Panc1 (cell line): ENCODE measurements around the gene CYP2B6. TPM values are rescaled to one million over a fixed set of nuclear protein-coding genes. Genes with fewer than 3 reads are reported as not detected.

Experiments
- ATAC-seq: fragments of 200-7000 bp; cut with Tn5 transposase; 2 replicates; pipeline ENCODE4 v1.9.1; 2020; ENCODE audit warnings: mild to moderate bottlenecking, moderate library complexity
- BruUV-seq: library from RNA; stranded (reverse); fragments of 400-500 nt; replicated peaks from 2 replicates; lab custom pipeline; 2021; lab: Mats Ljungman, UMichigan
- CTCF ChIA-PET: fragments of 300-600 bp; sonication (Branson Sonifier 250); formaldehyde crosslinking; loops from one replicate; lab custom pipeline; 2022; ENCODE audit warnings: antibody characterized with exemption; lab: Charles Lee
- POLR2A ChIA-PET: fragments of 300-600 bp; sonication (Branson Sonifier 250); formaldehyde crosslinking; loops from one replicate; lab custom pipeline; 2022; ENCODE audit warnings: antibody characterized with exemption; lab: Charles Lee
- DNase-seq: peaks from one replicate; pipeline ENCODE4 v3.0.0-alpha.2; 2010; ENCODE audit warnings: low read depth, low spot score
- H3K27ac ChIP-seq: 2 replicates; pipeline ENCODE4 v1.5.1; 2011; ENCODE audit warnings: mild to moderate bottlenecking, low read length, inconsistent platforms
- H3K27me3 ChIP-seq: fragments of 200-500 bp; sonication (Bioruptor generic); 2 replicates; pipeline ENCODE4 v1.6.0; 2014; ENCODE audit warnings: low read length, inconsistent platforms; ENCODE audit not compliant: control insufficient read depth, insufficient read depth
- H3K36me3 ChIP-seq: fragments of 200-500 bp; sonication (Bioruptor generic); 2 replicates; pipeline ENCODE4 v1.5.1; 2014; ENCODE audit warnings: inconsistent platforms, mild to moderate bottlenecking, low read length, moderate library complexity; ENCODE audit not compliant: control insufficient read depth, insufficient read depth
- H3K4me1 ChIP-seq: 2 replicates; pipeline ENCODE4 v1.5.1; 2011; ENCODE audit warnings: inconsistent platforms, mild to moderate bottlenecking, low read length, moderate library complexity; ENCODE audit not compliant: control insufficient read depth, insufficient read depth
- H3K4me3 ChIP-seq, 2 experiments: 2 replicates each; pipeline ENCODE4 v1.5.1; 2011 to 2012; ENCODE audit warnings: low read depth in 2 of 2, low read length in 2 of 2, mild to moderate bottlenecking in 2 of 2, inconsistent platforms in 1 of 2, moderate library complexity in 1 of 2
- H3K9me3 ChIP-seq: fragments of 200-500 bp; sonication (Bioruptor generic); 2 replicates; pipeline ENCODE4 v1.5.1; 2014; ENCODE audit warnings: low read depth, mild to moderate bottlenecking, inconsistent platforms, low read length, moderate library complexity; ENCODE audit not compliant: control insufficient read depth, insufficient read depth
- POLR2AphosphoS5 ChIP-seq: IDR thresholded peaks from 2 replicates; pipeline ENCODE4 v1.6.1; 2012; ENCODE audit warnings: mild to moderate bottlenecking, low read depth, low read length, moderate library complexity
- SIN3A ChIP-seq: IDR thresholded peaks from 2 replicates; pipeline ENCODE4 v1.6.1; 2012; ENCODE audit warnings: low read depth, mild to moderate bottlenecking, low read length, moderate library complexity, borderline replicate concordance; ENCODE audit not compliant: insufficient read depth
- TCF7L2 ChIP-seq: IDR thresholded peaks from 2 replicates; pipeline ENCODE4 v1.6.1; 2011; ENCODE audit warnings: mild to moderate bottlenecking, low read depth, low read length, inconsistent platforms
- in situ Hi-C: cut with HindIII; loops from 2 replicates; pipeline ENCODE4 v1.10.0; 2016; ENCODE audit warnings: low sequenced_read_pairs, low pct_unique_long_range_greater_than_20kb
- intact Hi-C: fragments of 100-400 bp; cut with micrococcal nuclease; formaldehyde crosslinking; loops from one replicate; pipeline ENCODE4 v1.10.0; 2022; ENCODE audit not compliant: unreplicated experiment
- total RNA-seq: library from RNA; stranded (reverse); gene quantifications from one replicate; pipeline ENCODE4 v1.2.1, GENCODE V29; 2021; ENCODE audit not compliant: unreplicated experiment
- TF ChIP-seq, protein P1 (sequence below): fragments of 450-650 bp; IDR thresholded peaks from 2 replicates; pipeline ENCODE4 v1.5.1; 2017; ENCODE audit warnings: mild to moderate bottlenecking
- TF ChIP-seq, protein P2 (sequence below), 2 experiments: IDR thresholded peaks; 2 replicates each; pipeline ENCODE4 v1.6.1; 2011 to 2012; ENCODE audit warnings: low read depth in 2 of 2, control low read depth in 1 of 2, low read length in 1 of 2, mild to moderate bottlenecking in 1 of 2, moderate library complexity in 1 of 2; ENCODE audit not compliant: insufficient read depth in 1 of 2

CYP2B6 gene
- total RNA-seq, 1 experiment from 2014 or later: 0.26 TPM

- DNase-seq (no peak), ATAC-seq (no peak)
- POLR2A ChIA-PET: no interaction called here
- Histone ChIP-seq H3K9me3 (no peaks in the 10 kb centered on the region), H3K36me3 (no peaks in the 10 kb centered on the region), H3K4me3 (no peak overlapping the region), H3K27me3 (no peaks in the 10 kb centered on the region), H3K4me1 (no peaks in the 10 kb centered on the region), H3K27ac (no peak overlapping the region)
- no TSS peak for BruUV-seq
- in situ Hi-C loops (no loop called here), intact Hi-C loops (no loop called here)
- CTCF ChIA-PET: no interaction called here
- TF ChIP-seq, protein P1, sequence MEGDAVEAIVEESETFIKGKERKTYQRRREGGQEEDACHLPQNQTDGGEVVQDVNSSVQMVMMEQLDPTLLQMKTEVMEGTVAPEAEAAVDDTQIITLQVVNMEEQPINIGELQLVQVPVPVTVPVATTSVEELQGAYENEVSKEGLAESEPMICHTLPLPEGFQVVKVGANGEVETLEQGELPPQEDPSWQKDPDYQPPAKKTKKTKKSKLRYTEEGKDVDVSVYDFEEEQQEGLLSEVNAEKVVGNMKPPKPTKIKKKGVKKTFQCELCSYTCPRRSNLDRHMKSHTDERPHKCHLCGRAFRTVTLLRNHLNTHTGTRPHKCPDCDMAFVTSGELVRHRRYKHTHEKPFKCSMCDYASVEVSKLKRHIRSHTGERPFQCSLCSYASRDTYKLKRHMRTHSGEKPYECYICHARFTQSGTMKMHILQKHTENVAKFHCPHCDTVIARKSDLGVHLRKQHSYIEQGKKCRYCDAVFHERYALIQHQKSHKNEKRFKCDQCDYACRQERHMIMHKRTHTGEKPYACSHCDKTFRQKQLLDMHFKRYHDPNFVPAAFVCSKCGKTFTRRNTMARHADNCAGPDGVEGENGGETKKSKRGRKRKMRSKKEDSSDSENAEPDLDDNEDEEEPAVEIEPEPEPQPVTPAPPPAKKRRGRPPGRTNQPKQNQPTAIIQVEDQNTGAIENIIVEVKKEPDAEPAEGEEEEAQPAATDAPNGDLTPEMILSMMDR: no peak
- TF ChIP-seq TCF7L2 (no peak), SIN3A (no peak), POLR2AphosphoS5 (no peak)
- TF ChIP-seq, protein P2, sequence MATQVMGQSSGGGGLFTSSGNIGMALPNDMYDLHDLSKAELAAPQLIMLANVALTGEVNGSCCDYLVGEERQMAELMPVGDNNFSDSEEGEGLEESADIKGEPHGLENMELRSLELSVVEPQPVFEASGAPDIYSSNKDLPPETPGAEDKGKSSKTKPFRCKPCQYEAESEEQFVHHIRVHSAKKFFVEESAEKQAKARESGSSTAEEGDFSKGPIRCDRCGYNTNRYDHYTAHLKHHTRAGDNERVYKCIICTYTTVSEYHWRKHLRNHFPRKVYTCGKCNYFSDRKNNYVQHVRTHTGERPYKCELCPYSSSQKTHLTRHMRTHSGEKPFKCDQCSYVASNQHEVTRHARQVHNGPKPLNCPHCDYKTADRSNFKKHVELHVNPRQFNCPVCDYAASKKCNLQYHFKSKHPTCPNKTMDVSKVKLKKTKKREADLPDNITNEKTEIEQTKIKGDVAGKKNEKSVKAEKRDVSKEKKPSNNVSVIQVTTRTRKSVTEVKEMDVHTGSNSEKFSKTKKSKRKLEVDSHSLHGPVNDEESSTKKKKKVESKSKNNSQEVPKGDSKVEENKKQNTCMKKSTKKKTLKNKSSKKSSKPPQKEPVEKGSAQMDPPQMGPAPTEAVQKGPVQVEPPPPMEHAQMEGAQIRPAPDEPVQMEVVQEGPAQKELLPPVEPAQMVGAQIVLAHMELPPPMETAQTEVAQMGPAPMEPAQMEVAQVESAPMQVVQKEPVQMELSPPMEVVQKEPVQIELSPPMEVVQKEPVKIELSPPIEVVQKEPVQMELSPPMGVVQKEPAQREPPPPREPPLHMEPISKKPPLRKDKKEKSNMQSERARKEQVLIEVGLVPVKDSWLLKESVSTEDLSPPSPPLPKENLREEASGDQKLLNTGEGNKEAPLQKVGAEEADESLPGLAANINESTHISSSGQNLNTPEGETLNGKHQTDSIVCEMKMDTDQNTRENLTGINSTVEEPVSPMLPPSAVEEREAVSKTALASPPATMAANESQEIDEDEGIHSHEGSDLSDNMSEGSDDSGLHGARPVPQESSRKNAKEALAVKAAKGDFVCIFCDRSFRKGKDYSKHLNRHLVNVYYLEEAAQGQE (IDR thresholded peaks at IDR 0.05; ENCODE audit: insufficient read depth in 1 of 2, low read depth in 2 of 2, low read length in 1 of 2): no peak
Observed at GRCh38 chr19:40948580-40949299, 42.3 kb upstream of the CYP2B6 start.

GRCh38 chr19:40954573-40954972, 36.5 kb upstream of the CYP2B6 start:
- no peak for TF ChIP-seq TCF7L2
- TF ChIP-seq, protein P2 (IDR thresholded peaks at IDR 0.05; ENCODE audit: insufficient read depth in 1 of 2, low read depth in 2 of 2, low read length in 1 of 2): no peak
- no peak for TF ChIP-seq SIN3A
- TF ChIP-seq, protein P1: no peak
- no peak for TF ChIP-seq POLR2AphosphoS5
- ATAC-seq (no peak), DNase-seq (no peak)
- BruUV-seq: no TSS peak
- Histone ChIP-seq H3K27me3 (no peaks in the 10 kb centered on the region), H3K4me3 (no peak overlapping the region), H3K4me1 (no peaks in the 10 kb centered on the region), H3K36me3 (no peaks in the 10 kb centered on the region), H3K27ac (no peak overlapping the region), H3K9me3 (peaks cover 8% of the 10 kb centered on the region; the same call in 1 of the 2 replicates)
- in situ Hi-C loops (no loop called here), intact Hi-C loops (no loop called here)
- POLR2A ChIA-PET: no interaction called here
- CTCF ChIA-PET: no interaction called here
